AG04450 (cell line): Measurements from ENCODE around the gene DNAH12. TPM values are rescaled to one million over a fixed set of nuclear protein-coding genes. Genes with fewer than 3 reads are reported as not detected.
"Not testable (repeated sequence)": the region's sequence is repeated elsewhere in the genome, so short reads cannot be mapped to it uniquely, and the experiment has no call there.

Source experiments
- CTCF ChIA-PET: fragments of 300-600, 350-600 bp; formaldehyde crosslinking; extraction: SDS; loops from one replicate; lab custom pipeline; 2022; ENCODE audit warnings: antibody characterized with exemption, inconsistent platforms; lab: Charles Lee
- POLR2A ChIA-PET: fragments of 350-600 bp; formaldehyde crosslinking; extraction: SDS; loops from one replicate; lab custom pipeline; 2021; ENCODE audit warnings: antibody characterized with exemption, inconsistent platforms; lab: Yijun Ruan, JAX
- DNase-seq: peaks from one replicate; pipeline ENCODE4 v3.0.0-alpha.2; 2011; ENCODE audit warnings: low read depth, low spot score
- H3K27ac ChIP-seq: one replicate; pipeline ENCODE4 v1.5.1; 2012; ENCODE audit warnings: low read depth, low read length, control low read depth
- H3K27me3 ChIP-seq: one replicate; pipeline ENCODE4 v1.6.0; 2012; ENCODE audit warnings: low read length; ENCODE audit not compliant: control insufficient read depth, insufficient read depth
- H3K4me3 ChIP-seq: 2 replicates; pipeline ENCODE4 v1.5.1; 2011; ENCODE audit warnings: mild to moderate bottlenecking, low read depth, low read length, control low read depth
- H3K9me3 ChIP-seq: 2 replicates; pipeline ENCODE4 v1.5.1; 2012; ENCODE audit warnings: low read length; ENCODE audit not compliant: control insufficient read depth, insufficient read depth
- CTCF ChIP-seq: IDR thresholded peaks from 2 replicates; pipeline ENCODE4 v1.5.1; 2011; ENCODE audit warnings: low read depth, low read length, control low read depth, inconsistent platforms
- polyA plus RNA-seq: library from polyadenylated mRNA; depleted of rRNA; stranded (reverse); fragments of >200 nt; gene quantifications from 2 replicates; pipeline ENCODE4 v1.2.3, GENCODE V29; 2011

Gene DNAH12
- polyA plus RNA-seq, 1 experiment, result not detected

GRCh38 chr3:57464011-57464410, 80.1 kb downstream of the DNAH12 start:
- CTCF ChIA-PET, result no interaction called here
- no peak for TF ChIP-seq CTCF
- Histone ChIP-seq H3K27me3 (no peaks in the 10 kb centered on the region), H3K4me3 (no peak overlapping the region), H3K27ac (no peak overlapping the region), H3K9me3 (no peaks in the 10 kb centered on the region)
- no peak for DNase-seq
- POLR2A ChIA-PET, result no interaction called here

- POLR2A ChIA-PET, result no interaction called here
- Histone ChIP-seq H3K27ac (no peak overlapping the region), H3K9me3 (no peaks in the 10 kb centered on the region; the same call in 1 of the 2 replicates), H3K4me3 (no peak overlapping the region), H3K27me3 (no peaks in the 10 kb centered on the region)
- DNase-seq, result no peak
- CTCF ChIA-PET, result no interaction called here
- TF ChIP-seq CTCF, result no peak
Observed at GRCh38 chr3:57451150-57451846, 92.8 kb downstream of the DNAH12 start.

GRCh38 chr3:57449276-57449847, 94.8 kb downstream of the DNAH12 start:
- H3K4me3 ChIP-seq, POLR2A ChIA-PET, H3K9me3 ChIP-seq, DNase-seq, H3K27ac ChIP-seq, H3K27me3 ChIP-seq, CTCF ChIA-PET: not testable (repeated sequence)

- H3K27ac ChIP-seq, DNase-seq, H3K4me3 ChIP-seq, H3K9me3 ChIP-seq, H3K27me3 ChIP-seq, POLR2A ChIA-PET, CTCF ChIA-PET: not testable (repeated sequence)
Observed at GRCh38 chr3:57448489-57448888, 95.7 kb downstream of the DNAH12 start.

GRCh38 chr3:57446318-57446841, 97.8 kb downstream of the DNAH12 start:
- Histone ChIP-seq H3K9me3 (no peaks in the 10 kb centered on the region; the same call in 1 of the 2 replicates), H3K27me3 (no peaks in the 10 kb centered on the region), H3K27ac (no peak overlapping the region), H3K4me3 (no peak overlapping the region)
- ChIA-PET CTCF (interaction anchor here (0.6 to 2.8 kb wide), 3 partner anchors 11 to 1122 kb away, joined by 3 to 9 read pairs (median 4); no protein-coding TSS in a partner anchor), POLR2A (no interaction called here)
- TF ChIP-seq CTCF, result no peak
- DNase-seq, result no peak

GRCh38 chr3:57444469-57444868, 99.7 kb downstream of the DNAH12 start:
- POLR2A ChIA-PET, result no interaction called here
- Histone ChIP-seq H3K27me3 (no peaks in the 10 kb centered on the region), H3K27ac (no peak overlapping the region), H3K4me3 (no peak overlapping the region), H3K9me3 (no peaks in the 10 kb centered on the region; the same call in 1 of the 2 replicates)
- no peak for TF ChIP-seq CTCF
- CTCF ChIA-PET, result interaction anchor here (0.6 to 2.8 kb wide), 3 partner anchors 10 to 47 kb away, joined by 3 to 9 read pairs (median 3); no protein-coding TSS in a partner anchor
- DNase-seq, result no peak

GRCh38 chr3:57440144-57440543, 104.0 kb downstream of the DNAH12 start:
- H3K9me3 ChIP-seq, H3K27me3 ChIP-seq, CTCF ChIA-PET, H3K27ac ChIP-seq, H3K4me3 ChIP-seq, DNase-seq, POLR2A ChIA-PET: not testable (repeated sequence)

GRCh38 chr3:57438460-57438859, 105.7 kb downstream of the DNAH12 start:
- H3K27ac ChIP-seq, H3K27me3 ChIP-seq, DNase-seq, H3K4me3 ChIP-seq, H3K9me3 ChIP-seq, POLR2A ChIA-PET, CTCF ChIA-PET: not testable (repeated sequence)
